SK-N-SH (cell line): Measurements from ENCODE around the gene KCNK5. TPM values are rescaled to one million over a fixed set of nuclear protein-coding genes. Genes with fewer than 3 reads are reported as not detected.

Experiments
- CTCF ChIA-PET: fragments of 300-600, 350-600 bp; formaldehyde crosslinking; extraction: SDS; loops from one replicate; lab custom pipeline; 2021; lab: Yijun Ruan, JAX
- POLR2A ChIA-PET: fragments of 350-600 bp; sonication (Branson Sonifier 250); formaldehyde crosslinking; extraction: SDS; loops from one replicate; lab custom pipeline; 2020; ENCODE audit warnings: antibody characterized with exemption, inconsistent platforms; lab: Yijun Ruan, JAX
- DNase-seq: peaks from one replicate; pipeline ENCODE4 v3.0.0; 2012
- H2AFZ ChIP-seq: fragments of 200-600 bp; sonication (generic); 2 replicates; pipeline ENCODE4 v1.8.1; 2016; ENCODE audit warnings: antibody characterized with exemption, mild to moderate bottlenecking, low read depth
- H3F3A ChIP-seq: fragments of 200-600 bp; sonication (generic); replicated peaks from 2 replicates; pipeline ENCODE3; 2016; ENCODE audit warnings: antibody characterized with exemption, mild to moderate bottlenecking; ENCODE audit not compliant: insufficient read depth
- H3K27ac ChIP-seq, 2 experiments: fragments of 200-500 bp in 1 of 2; fragments of 200-600 bp in 1 of 2; sonication (Bioruptor generic) in 1 of 2; sonication (generic), shearing (Covaris generic) in 1 of 2; 2 replicates each; pipeline versions ENCODE4 v1.5.1 to v1.6.1; 2014 to 2016; ENCODE audit warnings: low read depth in 2 of 2, inconsistent platforms in 1 of 2, low read length in 1 of 2, mild to moderate bottlenecking in 1 of 2, mixed read lengths in 1 of 2
- H3K27me3 ChIP-seq: fragments of 200-600 bp; sonication (generic), shearing (Covaris generic); 2 replicates; pipeline ENCODE4 v1.6.1; 2016; ENCODE audit warnings: mixed run types; ENCODE audit not compliant: insufficient read depth
- H3K36me3 ChIP-seq, 2 experiments: fragments of 200-500 bp in 1 of 2; fragments of 200-600 bp in 1 of 2; sonication (Bioruptor generic) in 1 of 2; sonication (generic) in 1 of 2; replicated peaks in 1 of 2; 2 replicates each; pipeline versions ENCODE3 to v1.5.1; 2014 to 2016; ENCODE audit warnings: low read length in 1 of 2, mild to moderate bottlenecking in 1 of 2; ENCODE audit not compliant: insufficient read depth in 2 of 2, control insufficient read depth in 1 of 2
- H3K4me1 ChIP-seq, 2 experiments: fragments of 200-500 bp in 1 of 2; fragments of 200-600 bp in 1 of 2; sonication (Bioruptor generic) in 1 of 2; sonication (generic), shearing (Covaris generic) in 1 of 2; 2 replicates each; pipeline versions ENCODE4 v1.5.1 to v1.6.1; 2014 to 2016; ENCODE audit warnings: low read depth in 1 of 2, low read length in 1 of 2, mixed run types in 1 of 2; ENCODE audit not compliant: insufficient read depth in 2 of 2, control insufficient read depth in 1 of 2
- H3K4me2 ChIP-seq: fragments of 200-600 bp; sonication (generic), shearing (Covaris generic); 2 replicates; pipeline ENCODE4 v1.6.1; 2017; ENCODE audit warnings: mixed run types
- H3K4me3 ChIP-seq, 2 experiments: fragments of 200-500 bp in 1 of 2; fragments of 200-600 bp in 1 of 2; sonication (Bioruptor generic) in 1 of 2; sonication (generic), shearing (Covaris generic) in 1 of 2; 2 replicates each; pipeline versions ENCODE4 v1.5.1 to v1.8.1; 2014 to 2016; ENCODE audit warnings: low read depth in 2 of 2, inconsistent platforms in 1 of 2, low read length in 1 of 2, mild to moderate bottlenecking in 1 of 2, mixed read lengths in 1 of 2, moderate library complexity in 1 of 2
- H3K79me2 ChIP-seq: fragments of 200-600 bp; sonication (generic); 2 replicates; pipeline ENCODE4 v1.8.1; 2017; ENCODE audit warnings: mild to moderate bottlenecking; ENCODE audit not compliant: insufficient read depth
- H3K9ac ChIP-seq: fragments of 200-600 bp; sonication (generic); 2 replicates; pipeline ENCODE4 v1.6.1; 2017; ENCODE audit warnings: mixed run types
- H3K9me2 ChIP-seq: fragments of 200-600 bp; sonication (generic); 2 replicates; pipeline ENCODE4 v1.6.1; 2017; ENCODE audit warnings: mixed run types
- H3K9me3 ChIP-seq: fragments of 200-600 bp; sonication (generic); 2 replicates; pipeline ENCODE4 v1.6.1; 2017; ENCODE audit warnings: mixed run types, mild to moderate bottlenecking, moderate library complexity
- H4K20me1 ChIP-seq: fragments of 200-600 bp; sonication (generic); 2 replicates; pipeline ENCODE4 v1.6.1; 2017; ENCODE audit warnings: mild to moderate bottlenecking, mixed run types; ENCODE audit not compliant: insufficient read depth
- CHD2 ChIP-seq: fragments of 150-350 bp; IDR thresholded peaks from 2 replicates; pipeline ENCODE4 v1.6.1; 2018; ENCODE audit warnings: low read length; ENCODE audit not compliant: partially characterized antibody
- ELF1 ChIP-seq: IDR thresholded peaks from 2 replicates; pipeline ENCODE4 v1.4.0; 2012
- EP300 ChIP-seq, 2 experiments: IDR thresholded peaks; 2 replicates each; pipeline versions ENCODE4 v1.4.0 to v1.6.1; 2012; ENCODE audit warnings: borderline replicate concordance in 1 of 2, low read depth in 1 of 2, low read length in 1 of 2
- FOXM1 ChIP-seq: IDR thresholded peaks from 2 replicates; pipeline ENCODE4 v1.4.0; 2012; ENCODE audit warnings: low read depth, mild to moderate bottlenecking
- GABPA ChIP-seq: IDR thresholded peaks from 2 replicates; pipeline ENCODE4 v1.4.0; 2012; ENCODE audit warnings: low read depth, mild to moderate bottlenecking
- GATA2 ChIP-seq: sonication (generic); formaldehyde crosslinking; IDR thresholded peaks from 2 replicates; pipeline ENCODE4 v1.5.0; 2020; ENCODE audit warnings: mild to moderate bottlenecking, missing genetic modification reagents
- JUND ChIP-seq: IDR thresholded peaks from 2 replicates; pipeline ENCODE4 v1.4.0; 2012
- MEF2A ChIP-seq: IDR thresholded peaks from 2 replicates; pipeline ENCODE4 v1.4.0; 2012; ENCODE audit warnings: low read depth, borderline replicate concordance
- MXI1 ChIP-seq: IDR thresholded peaks from 2 replicates; pipeline ENCODE4 v1.6.1; 2012; ENCODE audit warnings: mild to moderate bottlenecking, low read depth, low read length, improper control_type of control experiment
- POLR2AphosphoS5 ChIP-seq: IDR thresholded peaks from 2 replicates; pipeline ENCODE4 v1.6.1; 2012; ENCODE audit warnings: low read depth, low read length
- RCOR1 ChIP-seq: fragments of 150-350 bp; IDR thresholded peaks from 2 replicates; pipeline ENCODE4 v1.6.1; 2017; ENCODE audit warnings: antibody characterized with exemption, low read length
- RXRA ChIP-seq: IDR thresholded peaks from 2 replicates; pipeline ENCODE4 v1.4.0; 2012; ENCODE audit warnings: low read depth, mild to moderate bottlenecking, borderline replicate concordance
- SMC3 ChIP-seq: IDR thresholded peaks from 2 replicates; pipeline ENCODE4 v1.6.1; 2012; ENCODE audit warnings: low read depth, low read length, improper control_type of control experiment
- TAF1 ChIP-seq: IDR thresholded peaks from 2 replicates; pipeline ENCODE4 v1.6.1; 2012; ENCODE audit warnings: low read depth, mild to moderate bottlenecking, low read length, moderate library complexity, borderline replicate concordance
- TEAD4 ChIP-seq: IDR thresholded peaks from 2 replicates; pipeline ENCODE4 v1.4.0; 2012; ENCODE audit warnings: mild to moderate bottlenecking, borderline replicate concordance; ENCODE audit not compliant: insufficient read depth
- YY1 ChIP-seq: IDR thresholded peaks from 2 replicates; pipeline ENCODE4 v1.4.0; 2012; ENCODE audit warnings: low read depth, mild to moderate bottlenecking
- WGBS: methylation state at CpG from one replicate; pipeline ENCODE4 v1.1.6; 2017; ENCODE audit warnings: low lambda C conversion rate; 5-methylcytosine and 5-hydroxymethylcytosine counted together
- polyA plus RNA-seq, 3 experiments: library from polyadenylated mRNA; depleted of rRNA; stranded (reverse); fragments of >200 nt; gene quantifications; 2 replicates each; pipeline ENCODE4 v1.2.3, GENCODE V29; 2012
- TF ChIP-seq, protein P1 (sequence below): IDR thresholded peaks from 2 replicates; pipeline ENCODE4 v1.4.0; 2012; ENCODE audit warnings: low read depth, borderline replicate concordance
- TF ChIP-seq, protein P2 (sequence below): fragments of 200-600 bp; sonication (generic); IDR thresholded peaks from 2 replicates; pipeline ENCODE4 v1.6.1; 2017; ENCODE audit warnings: antibody characterized with exemption, mild to moderate bottlenecking, moderate library complexity
- TF ChIP-seq, protein P3 (sequence below): fragments of 150-350 bp; IDR thresholded peaks from 2 replicates; pipeline ENCODE4 v1.6.1; 2016; ENCODE audit warnings: mild to moderate bottlenecking, low read depth, low read length
- TF ChIP-seq, protein P4 (sequence below): IDR thresholded peaks from 2 replicates; pipeline ENCODE4 v1.4.0; 2012; ENCODE audit warnings: low read depth, borderline replicate concordance

Gene KCNK5
- polyA plus RNA-seq, 1 of the 3 experiments (the other 2 are of a cell fraction) = not detected

GRCh38 chr6:39199976-39200375, 29.3 kb downstream of the KCNK5 start:
- H3K79me2 ChIP-seq = no peaks in the 10 kb centered on the region
- TF ChIP-seq YY1 = no peak
- TF ChIP-seq, protein P1, sequence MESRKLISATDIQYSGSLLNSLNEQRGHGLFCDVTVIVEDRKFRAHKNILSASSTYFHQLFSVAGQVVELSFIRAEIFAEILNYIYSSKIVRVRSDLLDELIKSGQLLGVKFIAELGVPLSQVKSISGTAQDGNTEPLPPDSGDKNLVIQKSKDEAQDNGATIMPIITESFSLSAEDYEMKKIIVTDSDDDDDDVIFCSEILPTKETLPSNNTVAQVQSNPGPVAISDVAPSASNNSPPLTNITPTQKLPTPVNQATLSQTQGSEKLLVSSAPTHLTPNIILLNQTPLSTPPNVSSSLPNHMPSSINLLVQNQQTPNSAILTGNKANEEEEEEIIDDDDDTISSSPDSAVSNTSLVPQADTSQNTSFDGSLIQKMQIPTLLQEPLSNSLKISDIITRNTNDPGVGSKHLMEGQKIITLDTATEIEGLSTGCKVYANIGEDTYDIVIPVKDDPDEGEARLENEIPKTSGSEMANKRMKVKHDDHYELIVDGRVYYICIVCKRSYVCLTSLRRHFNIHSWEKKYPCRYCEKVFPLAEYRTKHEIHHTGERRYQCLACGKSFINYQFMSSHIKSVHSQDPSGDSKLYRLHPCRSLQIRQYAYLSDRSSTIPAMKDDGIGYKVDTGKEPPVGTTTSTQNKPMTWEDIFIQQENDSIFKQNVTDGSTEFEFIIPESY = no peak
- TF ChIP-seq TAF1 = no peak
- no peak for TF ChIP-seq SMC3
- TF ChIP-seq, protein P2, sequence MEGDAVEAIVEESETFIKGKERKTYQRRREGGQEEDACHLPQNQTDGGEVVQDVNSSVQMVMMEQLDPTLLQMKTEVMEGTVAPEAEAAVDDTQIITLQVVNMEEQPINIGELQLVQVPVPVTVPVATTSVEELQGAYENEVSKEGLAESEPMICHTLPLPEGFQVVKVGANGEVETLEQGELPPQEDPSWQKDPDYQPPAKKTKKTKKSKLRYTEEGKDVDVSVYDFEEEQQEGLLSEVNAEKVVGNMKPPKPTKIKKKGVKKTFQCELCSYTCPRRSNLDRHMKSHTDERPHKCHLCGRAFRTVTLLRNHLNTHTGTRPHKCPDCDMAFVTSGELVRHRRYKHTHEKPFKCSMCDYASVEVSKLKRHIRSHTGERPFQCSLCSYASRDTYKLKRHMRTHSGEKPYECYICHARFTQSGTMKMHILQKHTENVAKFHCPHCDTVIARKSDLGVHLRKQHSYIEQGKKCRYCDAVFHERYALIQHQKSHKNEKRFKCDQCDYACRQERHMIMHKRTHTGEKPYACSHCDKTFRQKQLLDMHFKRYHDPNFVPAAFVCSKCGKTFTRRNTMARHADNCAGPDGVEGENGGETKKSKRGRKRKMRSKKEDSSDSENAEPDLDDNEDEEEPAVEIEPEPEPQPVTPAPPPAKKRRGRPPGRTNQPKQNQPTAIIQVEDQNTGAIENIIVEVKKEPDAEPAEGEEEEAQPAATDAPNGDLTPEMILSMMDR = no peak
- TF ChIP-seq TEAD4 = no peak
- no peak for TF ChIP-seq JUND
- WGBS = 57% methylated on average over 10 of the region's 10 CpGs
- no peak overlapping the region for H3K9ac ChIP-seq
- H3K9me3 ChIP-seq = no peaks in the 10 kb centered on the region
- peaks cover 0 to 4% of the 10 kb centered on the region in 2 experiments; a peak in 1 of 4 replicates for H3K4me1 ChIP-seq
- no peaks in the 10 kb centered on the region for H4K20me1 ChIP-seq
- H3K9me2 ChIP-seq = no peaks in the 10 kb centered on the region
- H2AFZ ChIP-seq = no peak overlapping the region
- no peak overlapping the region for H3K27ac ChIP-seq
- H3K4me2 ChIP-seq = no peak overlapping the region
- no peak for DNase-seq
- H3K27me3 ChIP-seq = no peaks in the 10 kb centered on the region
- H3F3A ChIP-seq = no peaks in the 10 kb centered on the region
- H3K4me3 ChIP-seq = no peak overlapping the region
- CTCF ChIA-PET = interaction anchor here (1.2 to 3.0 kb wide), 4 partner anchors 10 to 328 kb away, joined by 3 to 8 read pairs (median 4); no protein-coding TSS in a partner anchor
- no peaks in the 10 kb centered on the region for H3K36me3 ChIP-seq
- POLR2A ChIA-PET = no interaction called here

DNA sequence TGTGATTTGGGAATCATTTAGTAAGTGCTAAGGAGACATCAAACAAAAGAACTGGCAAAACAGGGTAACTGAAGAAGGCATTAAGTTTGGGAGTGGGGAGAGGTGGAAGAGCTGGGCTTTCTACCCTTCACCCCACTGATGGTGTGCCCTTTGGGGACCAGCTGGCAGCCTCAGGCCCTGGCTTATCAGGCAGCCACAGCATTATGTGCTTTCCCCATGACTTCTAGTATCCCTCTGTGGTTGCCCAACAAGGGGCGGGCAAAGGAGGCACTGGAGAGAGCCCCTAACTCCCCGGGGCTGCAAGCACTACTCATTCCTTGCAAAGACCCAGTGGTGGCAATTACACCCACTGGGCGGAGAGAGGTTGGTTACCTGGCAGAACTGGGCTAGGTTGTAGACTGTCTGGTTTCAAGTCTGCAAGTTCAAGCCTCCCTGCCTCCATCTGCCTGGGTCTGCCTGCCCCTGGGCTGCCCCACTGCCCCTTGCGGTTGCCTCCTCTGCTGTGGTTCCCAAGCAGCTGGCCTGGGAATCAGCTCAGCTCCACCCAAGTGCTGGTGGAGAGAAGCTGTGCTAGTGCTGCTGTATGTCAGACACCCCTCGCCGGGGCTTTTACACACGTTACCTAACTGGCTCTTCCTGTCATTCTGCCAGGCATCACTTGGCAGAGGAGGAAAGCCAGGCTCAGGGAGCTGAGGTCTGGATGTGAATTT, 29.9 kb downstream of the KCNK5 start:
- Histone ChIP-seq H3K9ac (no peak overlapping the region), H4K20me1 (no peaks in the 10 kb centered on the region), H3K4me3 (no peak overlapping the region), H3K27me3 (no peaks in the 10 kb centered on the region), H3K79me2 (no peaks in the 10 kb centered on the region), H3K4me2 (no peak overlapping the region), H3K4me1 (peaks cover 0 to 4% of the 10 kb centered on the region in 2 experiments; a peak in 1 of 4 replicates), H2AFZ (no peak overlapping the region), H3F3A (no peaks in the 10 kb centered on the region), H3K27ac (no peak overlapping the region), H3K9me2 (no peaks in the 10 kb centered on the region), H3K9me3 (no peaks in the 10 kb centered on the region), H3K36me3 (no peaks in the 10 kb centered on the region)
- WGBS = 50% methylated on average over 2 of the region's 7 CpGs
- ChIA-PET POLR2A (no interaction called here), CTCF (interaction anchor here (1.2 to 3.0 kb wide), 4 partner anchors 10 to 327 kb away, joined by 3 to 8 read pairs (median 4); no protein-coding TSS in a partner anchor)
- TF ChIP-seq POLR2AphosphoS5 (no peak), MXI1 (no peak), MEF2A (no peak), GABPA (no peak), GATA2 (CRISPR knock-in tag) (no peak), EP300 (IDR thresholded peaks at IDR 0.05; ENCODE audit: borderline replicate concordance in 1 of 2, low read depth in 1 of 2, low read length in 1 of 2) (no peak), JUND (no peak), RXRA (no peak), RCOR1 (no peak), CHD2 (no peak), ELF1 (no peak), FOXM1 (no peak)
- TF ChIP-seq, protein P3, sequence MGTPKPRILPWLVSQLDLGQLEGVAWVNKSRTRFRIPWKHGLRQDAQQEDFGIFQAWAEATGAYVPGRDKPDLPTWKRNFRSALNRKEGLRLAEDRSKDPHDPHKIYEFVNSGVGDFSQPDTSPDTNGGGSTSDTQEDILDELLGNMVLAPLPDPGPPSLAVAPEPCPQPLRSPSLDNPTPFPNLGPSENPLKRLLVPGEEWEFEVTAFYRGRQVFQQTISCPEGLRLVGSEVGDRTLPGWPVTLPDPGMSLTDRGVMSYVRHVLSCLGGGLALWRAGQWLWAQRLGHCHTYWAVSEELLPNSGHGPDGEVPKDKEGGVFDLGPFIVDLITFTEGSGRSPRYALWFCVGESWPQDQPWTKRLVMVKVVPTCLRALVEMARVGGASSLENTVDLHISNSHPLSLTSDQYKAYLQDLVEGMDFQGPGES = no peak
- TF ChIP-seq, protein P4, sequence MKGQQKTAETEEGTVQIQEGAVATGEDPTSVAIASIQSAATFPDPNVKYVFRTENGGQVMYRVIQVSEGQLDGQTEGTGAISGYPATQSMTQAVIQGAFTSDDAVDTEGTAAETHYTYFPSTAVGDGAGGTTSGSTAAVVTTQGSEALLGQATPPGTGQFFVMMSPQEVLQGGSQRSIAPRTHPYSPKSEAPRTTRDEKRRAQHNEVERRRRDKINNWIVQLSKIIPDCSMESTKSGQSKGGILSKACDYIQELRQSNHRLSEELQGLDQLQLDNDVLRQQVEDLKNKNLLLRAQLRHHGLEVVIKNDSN = no peak
- DNase-seq = no peak
